ENCODE measurements around the gene RALB. TPM values are rescaled to one million over a fixed set of nuclear protein-coding genes. Genes with fewer than 3 reads are reported as not detected.

RALB gene
- total and polyA plus RNA-seq, 2 of the 4 experiments (the other 2 are of a cell fraction), result 53.6 to 54.7 TPM

DNA sequence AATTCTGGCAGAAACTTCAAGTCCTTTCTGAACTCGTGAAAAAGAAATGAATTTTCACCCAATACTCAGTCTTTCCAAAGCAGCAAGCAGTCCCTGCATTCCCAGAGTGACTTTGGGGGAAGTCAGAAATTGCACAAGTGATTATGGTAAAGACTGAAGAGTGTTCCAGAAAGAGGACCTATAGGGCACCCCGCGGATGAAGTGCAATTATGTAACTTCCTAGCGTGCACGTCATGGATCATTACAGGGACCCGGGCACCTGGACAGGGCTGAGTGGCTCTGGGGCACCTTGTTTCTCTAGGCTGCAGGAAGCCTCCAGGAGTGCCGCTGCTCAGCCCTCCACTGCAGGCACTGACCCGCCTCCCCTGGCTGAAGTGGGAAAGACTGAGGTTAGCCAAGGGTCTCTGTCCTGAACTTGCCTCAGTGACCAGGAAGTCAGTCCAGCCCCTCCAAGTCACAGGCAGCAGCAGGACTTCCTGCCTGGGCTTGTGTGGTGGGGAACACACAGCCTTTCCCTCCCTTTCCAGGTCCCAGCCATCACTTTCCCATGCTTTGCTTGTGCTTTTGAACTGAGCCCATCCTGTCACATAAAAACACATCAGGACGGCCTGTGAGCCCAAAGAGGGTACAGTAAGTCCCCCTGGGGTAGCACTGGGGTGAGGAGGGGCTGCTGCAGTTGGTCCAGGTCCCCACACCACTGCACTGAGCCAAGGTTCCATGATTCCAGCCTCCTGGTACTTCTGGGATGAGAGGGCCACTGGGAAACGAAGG is 49.2 kb upstream of the RALB start:
- Histone ChIP-seq H4K5ac (ENCODE audit: low read depth, low read length) (no peak overlapping the region), H3K9me1 (ENCODE audit: insufficient read depth, low read length) (no peaks in the 10 kb centered on the region), H3K36me3 (ENCODE audit: control insufficient read depth, insufficient read depth, low read length) (no peaks in the 10 kb centered on the region), H3K56ac (ENCODE audit: extremely low read depth, insufficient read depth, low read length) (no peak overlapping the region), H3K4me2 (ENCODE audit: low read depth, low read length) (no peak overlapping the region), H4K20me1 (ENCODE audit: insufficient read depth, low read length) (no peaks in the 10 kb centered on the region; the same call in 1 of the 2 replicates), H2AK5ac (ENCODE audit: low read depth, low read length) (no peak overlapping the region), H3K4me3 (ENCODE audit: insufficient read depth, low read depth, low read length) (no peak overlapping the region), H3K27ac (ENCODE audit: insufficient read depth, low read length) (no peak overlapping the region), H4K8ac (ENCODE audit: low read depth in 2 of 2, low read length in 2 of 2) (no peak overlapping the region), H2BK20ac (ENCODE audit: low read depth, low read length) (no peak overlapping the region), H3K27me3 (ENCODE audit: control insufficient read depth, insufficient read depth, low read length) (peaks cover 2% of the 10 kb centered on the region; the same call in 1 of the 2 replicates), H3K18ac (ENCODE audit: low read depth, low read length) (no peak overlapping the region), H3K14ac (replicated peaks; ENCODE audit: low read depth, low read length) (no peak overlapping the region), H2BK15ac (ENCODE audit: low read depth, low read length) (no peak overlapping the region), H3K9ac (ENCODE audit: low read depth, low read length) (no peak overlapping the region), H3K4ac (ENCODE audit: low read depth, low read length) (no peak overlapping the region), H3K79me1 (ENCODE audit: low read depth in 1 of 2, low read length in 2 of 2) (no peaks in the 10 kb centered on the region), H3K9me3 (ENCODE audit: control insufficient read depth, insufficient read depth, low read length) (no peaks in the 10 kb centered on the region), H2AFZ (replicated peaks; ENCODE audit: low read length, poor library complexity) (peak overlapping the region; percentile 33), H3K4me1 (ENCODE audit: control insufficient read depth, insufficient read depth, low read length) (no peaks in the 10 kb centered on the region), H2BK120ac (ENCODE audit: low read depth, low read length) (no peak overlapping the region), H2AK9ac (replicated peaks; ENCODE audit: low read depth, low read length, poor library complexity) (no peak overlapping the region), H4K91ac (ENCODE audit: insufficient read depth, low read depth, low read length) (no peak overlapping the region), H2BK5ac (ENCODE audit: low read depth, low read length, poor library complexity, severe bottlenecking) (no peak overlapping the region), H3K23ac (ENCODE audit: low read depth, low read length) (no peak overlapping the region)
- DNase-seq, result no peak
- TF ChIP-seq NFE2L2 (IDR thresholded peaks at IDR 0.05; ENCODE audit: low read depth, low read length) (no peak), SMC3 (IDR thresholded peaks at IDR 0.05; ENCODE audit: low read depth, low read length) (no peak), MXI1 (IDR thresholded peaks at IDR 0.05; ENCODE audit: borderline replicate concordance, low read depth, low read length) (no peak), CEBPB (IDR thresholded peaks at IDR 0.05; ENCODE audit: low read depth, low read length) (no peak), CHD1 (IDR thresholded peaks at IDR 0.05; ENCODE audit: low read depth, low read length) (no peak), RAD21 (IDR thresholded peaks at IDR 0.05; ENCODE audit: low read length) (no peak), RCOR1 (IDR thresholded peaks at IDR 0.05; ENCODE audit: insufficient replicate concordance, low read length) (no peak), RFX5 (IDR thresholded peaks at IDR 0.05; ENCODE audit: low read depth, low read length) (no peak), MAZ (IDR thresholded peaks at IDR 0.05; ENCODE audit: borderline replicate concordance, low read depth, low read length) (no peak), POLR2A (IDR thresholded peaks at IDR 0.05; ENCODE audit: low read depth, low read length) (no peak)
- TF ChIP-seq, protein P1, sequence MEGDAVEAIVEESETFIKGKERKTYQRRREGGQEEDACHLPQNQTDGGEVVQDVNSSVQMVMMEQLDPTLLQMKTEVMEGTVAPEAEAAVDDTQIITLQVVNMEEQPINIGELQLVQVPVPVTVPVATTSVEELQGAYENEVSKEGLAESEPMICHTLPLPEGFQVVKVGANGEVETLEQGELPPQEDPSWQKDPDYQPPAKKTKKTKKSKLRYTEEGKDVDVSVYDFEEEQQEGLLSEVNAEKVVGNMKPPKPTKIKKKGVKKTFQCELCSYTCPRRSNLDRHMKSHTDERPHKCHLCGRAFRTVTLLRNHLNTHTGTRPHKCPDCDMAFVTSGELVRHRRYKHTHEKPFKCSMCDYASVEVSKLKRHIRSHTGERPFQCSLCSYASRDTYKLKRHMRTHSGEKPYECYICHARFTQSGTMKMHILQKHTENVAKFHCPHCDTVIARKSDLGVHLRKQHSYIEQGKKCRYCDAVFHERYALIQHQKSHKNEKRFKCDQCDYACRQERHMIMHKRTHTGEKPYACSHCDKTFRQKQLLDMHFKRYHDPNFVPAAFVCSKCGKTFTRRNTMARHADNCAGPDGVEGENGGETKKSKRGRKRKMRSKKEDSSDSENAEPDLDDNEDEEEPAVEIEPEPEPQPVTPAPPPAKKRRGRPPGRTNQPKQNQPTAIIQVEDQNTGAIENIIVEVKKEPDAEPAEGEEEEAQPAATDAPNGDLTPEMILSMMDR (conservative IDR thresholded peaks at IDR 0.05; ENCODE audit: low read depth, low read length), result no peak
- TF ChIP-seq, protein P2, sequence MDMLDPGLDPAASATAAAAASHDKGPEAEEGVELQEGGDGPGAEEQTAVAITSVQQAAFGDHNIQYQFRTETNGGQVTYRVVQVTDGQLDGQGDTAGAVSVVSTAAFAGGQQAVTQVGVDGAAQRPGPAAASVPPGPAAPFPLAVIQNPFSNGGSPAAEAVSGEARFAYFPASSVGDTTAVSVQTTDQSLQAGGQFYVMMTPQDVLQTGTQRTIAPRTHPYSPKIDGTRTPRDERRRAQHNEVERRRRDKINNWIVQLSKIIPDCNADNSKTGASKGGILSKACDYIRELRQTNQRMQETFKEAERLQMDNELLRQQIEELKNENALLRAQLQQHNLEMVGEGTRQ (IDR thresholded peaks at IDR 0.05; ENCODE audit: low read depth, low read length), result no peak
- TF ChIP-seq, protein P3, sequence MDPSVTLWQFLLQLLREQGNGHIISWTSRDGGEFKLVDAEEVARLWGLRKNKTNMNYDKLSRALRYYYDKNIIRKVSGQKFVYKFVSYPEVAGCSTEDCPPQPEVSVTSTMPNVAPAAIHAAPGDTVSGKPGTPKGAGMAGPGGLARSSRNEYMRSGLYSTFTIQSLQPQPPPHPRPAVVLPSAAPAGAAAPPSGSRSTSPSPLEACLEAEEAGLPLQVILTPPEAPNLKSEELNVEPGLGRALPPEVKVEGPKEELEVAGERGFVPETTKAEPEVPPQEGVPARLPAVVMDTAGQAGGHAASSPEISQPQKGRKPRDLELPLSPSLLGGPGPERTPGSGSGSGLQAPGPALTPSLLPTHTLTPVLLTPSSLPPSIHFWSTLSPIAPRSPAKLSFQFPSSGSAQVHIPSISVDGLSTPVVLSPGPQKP (IDR thresholded peaks at IDR 0.05; ENCODE audit: borderline replicate concordance, low read depth, low read length), result no peak
- ChIA-PET POLR2A (ENCODE audit: unreplicated experiment) (no interaction called here), CTCF (interaction anchor here (0.6 kb wide), 1 partner anchor 110 kb away, joined by 3 read pairs; no protein-coding TSS in a partner anchor)
- whole genome bisulfite sequencing, 2 experiments (ENCODE audit: extremely low coverage in 2 of 2, insufficient read length in 1 of 2), result 66% methylated on average over 5 of the region's 10 CpGs; no CpG with 5 or more reads in 1 of the 2 experiments
- in situ Hi-C loops (cut with MboI; ENCODE audit: low sequenced_read_pairs) (no loop called here), dilution Hi-C loops (cut with HindIII; ENCODE audit: low sequenced_read_pairs, unreplicated experiment) (no loop called here), intact Hi-C loops (cut with micrococcal nuclease) (no loop called here)
- BruUV-seq (replicated peaks), result no TSS peak
- ATAC-seq (ENCODE audit: low read depth), result no peak
